ENCODE data around the gene CATSPERE. TPM values are rescaled to one million over a fixed set of nuclear protein-coding genes. Genes with fewer than 3 reads are reported as not detected.

Gene CATSPERE
- total and polyA plus RNA-seq, 2 of the 8 experiments (the other 6 are each of a cell fraction or from before 2014, with no cell fraction given), result 0.05 to 0.45 TPM

DNA sequence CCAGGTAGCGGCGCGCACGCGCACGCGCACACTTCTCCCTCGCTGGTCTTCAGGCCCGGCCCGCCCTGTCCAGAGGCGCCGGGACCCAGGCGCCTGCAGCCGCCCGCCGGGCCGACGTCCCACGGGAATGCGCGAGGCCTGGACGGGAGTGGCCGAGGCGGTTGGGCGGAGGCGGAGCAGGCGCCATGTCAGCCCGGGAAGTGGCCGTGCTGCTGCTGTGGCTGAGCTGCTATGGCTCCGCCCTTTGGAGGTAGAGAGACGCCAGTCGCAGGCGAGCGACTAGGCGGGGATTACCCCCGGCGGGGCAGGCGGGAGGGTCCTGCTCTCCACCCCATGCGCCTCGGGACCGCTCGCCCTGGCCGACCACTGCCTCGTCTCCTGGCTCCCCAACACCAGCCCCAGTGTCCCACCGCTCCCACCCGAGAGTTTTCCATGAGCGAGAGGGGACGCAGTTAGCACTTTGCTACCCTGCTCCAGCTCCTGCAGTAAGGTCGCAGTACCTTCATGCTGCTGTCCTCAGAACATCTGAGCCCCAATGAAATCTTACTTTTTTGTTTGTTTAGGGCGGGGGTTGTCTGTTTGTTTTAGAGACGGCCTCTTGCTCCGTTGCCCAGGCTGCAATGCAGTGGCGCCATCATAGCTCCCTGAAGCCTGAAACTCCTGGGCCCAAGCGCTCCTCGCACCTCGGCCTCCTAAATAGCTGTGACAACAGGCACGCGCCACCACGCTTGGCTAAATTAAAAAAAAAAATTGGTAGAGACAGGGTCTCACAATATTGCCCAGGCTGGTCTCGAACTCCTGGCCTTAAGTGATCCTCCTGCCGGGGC lies at the start of gene CATSPERE (continued):
- TF ChIP-seq CHD2 (IDR thresholded peaks at IDR 0.05; ENCODE audit: low read length) (peak; percentile 60; the same call in 1 of the 2 replicates), GABPA (IDR thresholded peaks at IDR 0.05; ENCODE audit: borderline replicate concordance, insufficient read depth, low read length) (peak; percentile 58; the same call in 1 of the 2 replicates), NRF1 (IDR thresholded peaks at IDR 0.05; ENCODE audit: low read depth, low read length) (peak; percentile 66), KDM1A (IDR thresholded peaks at IDR 0.05; ENCODE audit: borderline replicate concordance, low read length) (no peak), NANOG (IDR thresholded peaks at IDR 0.05; ENCODE audit: insufficient read depth, low read depth, low read length, poor library complexity, severe bottlenecking) (peak; percentile 44), TAF7 (optimal IDR thresholded peaks at IDR 0.05; ENCODE audit: borderline replicate concordance, low read depth, low read length) (peak; percentile 62), EGR1 (IDR thresholded peaks at IDR 0.05; ENCODE audit: borderline replicate concordance, low read depth, low read length) (peak; percentile 33; the same call in 1 of the 2 replicates), SRF (IDR thresholded peaks at IDR 0.05; ENCODE audit: low read depth, low read length) (no peak), SIRT6 (IDR thresholded peaks at IDR 0.05; ENCODE audit: low read length) (no peak), CREB1 (IDR thresholded peaks at IDR 0.05) (peak; percentile 54; the same call in 1 of the 2 replicates), GTF2F1 (IDR thresholded peaks at IDR 0.05; ENCODE audit: borderline replicate concordance, low read depth, low read length) (no peak), RBBP5 (IDR thresholded peaks at IDR 0.05; ENCODE audit: borderline replicate concordance, low read depth, low read length) (peak; percentile 74; the same call in 1 of the 2 replicates), ASH2L (IDR thresholded peaks at IDR 0.05; ENCODE audit: low read length) (peak; percentile 93), KDM4A (IDR thresholded peaks at IDR 0.05; ENCODE audit: low read depth, low read length, severe bottlenecking) (peak; percentile 54), CHD1 (IDR thresholded peaks at IDR 0.05; ENCODE audit: low read depth, low read length) (no peak), MAFK (IDR thresholded peaks at IDR 0.05; ENCODE audit: low read depth, low read length) (no peak), CEBPB (IDR thresholded peaks at IDR 0.05; ENCODE audit: low read depth, low read length) (no peak), SP4 (IDR thresholded peaks at IDR 0.05; ENCODE audit: low read length) (no peak), ZNF274 (IDR thresholded peaks at IDR 0.05; ENCODE audit: borderline replicate concordance, extremely low read depth, low read length) (no peak), KDM5A (IDR thresholded peaks at IDR 0.05; ENCODE audit: low read length) (no peak), HDAC2 (IDR thresholded peaks at IDR 0.05; ENCODE audit: borderline replicate concordance in 1 of 2, low read depth in 2 of 2, low read length in 2 of 2) (peak in 1 of 2 experiments; percentile 94; a peak in 3 of 4 replicates), EZH2 (IDR thresholded peaks at IDR 0.05; ENCODE audit: low read depth, low read length, severe bottlenecking) (no peak)
- TF ChIP-seq, protein P1, sequence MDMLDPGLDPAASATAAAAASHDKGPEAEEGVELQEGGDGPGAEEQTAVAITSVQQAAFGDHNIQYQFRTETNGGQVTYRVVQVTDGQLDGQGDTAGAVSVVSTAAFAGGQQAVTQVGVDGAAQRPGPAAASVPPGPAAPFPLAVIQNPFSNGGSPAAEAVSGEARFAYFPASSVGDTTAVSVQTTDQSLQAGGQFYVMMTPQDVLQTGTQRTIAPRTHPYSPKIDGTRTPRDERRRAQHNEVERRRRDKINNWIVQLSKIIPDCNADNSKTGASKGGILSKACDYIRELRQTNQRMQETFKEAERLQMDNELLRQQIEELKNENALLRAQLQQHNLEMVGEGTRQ (IDR thresholded peaks at IDR 0.05; ENCODE audit: low read length), result no peak
